GM19467 (cell line): ENCODE results near the gene SYTL3.
A peak's percentile ranks its signal among the peaks of the same experiment; 100 is the strongest.
"Not testable (repeated sequence)": the region's sequence is repeated elsewhere in the genome, so short reads cannot be mapped to it uniquely, and the experiment has no call there.

Experiments used
- ATAC-seq: cut with Tn5 transposase; IDR thresholded peaks from one replicate; pipeline ENCODE4 v1.9.1; 2021; ENCODE audit warnings: mild to moderate bottlenecking, moderate library complexity; ENCODE audit not compliant: unreplicated experiment

Gene SYTL3

DNA sequence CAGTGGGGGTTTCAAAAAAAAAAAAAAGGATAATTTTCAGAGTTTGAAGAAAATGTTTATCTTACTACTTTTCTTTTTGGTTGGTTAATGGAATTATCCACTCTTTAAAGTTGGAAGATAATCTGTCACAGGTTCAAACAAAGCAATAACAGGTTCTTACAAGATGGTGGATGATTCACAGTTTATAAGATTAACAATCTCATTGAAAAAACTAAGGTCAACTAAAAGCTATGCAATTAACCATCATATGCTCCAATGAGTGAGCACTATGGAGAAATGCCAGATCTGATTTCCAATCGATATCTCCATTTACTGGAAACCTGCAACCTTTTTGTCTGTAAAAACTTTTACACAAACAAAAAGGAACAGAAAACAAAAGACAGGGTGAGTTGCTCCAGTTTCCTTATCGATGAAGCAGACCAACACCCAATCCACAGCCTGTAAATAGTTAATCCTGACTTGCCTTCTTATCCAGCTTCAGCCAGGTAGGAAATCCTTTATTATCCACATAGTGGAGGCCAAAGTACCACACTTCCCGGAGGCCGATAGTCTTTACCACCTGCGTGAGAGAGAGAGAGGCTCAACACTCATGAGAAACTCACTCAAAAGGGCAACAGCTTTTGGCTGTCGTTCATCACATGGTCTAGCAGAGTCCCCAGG lies 136.9 kb downstream of the SYTL3 start:
- ATAC-seq = no peak

GRCh38 chr6:158787395-158787794 lies 137.5 kb downstream of the SYTL3 start:
- no peak for ATAC-seq

DNA sequence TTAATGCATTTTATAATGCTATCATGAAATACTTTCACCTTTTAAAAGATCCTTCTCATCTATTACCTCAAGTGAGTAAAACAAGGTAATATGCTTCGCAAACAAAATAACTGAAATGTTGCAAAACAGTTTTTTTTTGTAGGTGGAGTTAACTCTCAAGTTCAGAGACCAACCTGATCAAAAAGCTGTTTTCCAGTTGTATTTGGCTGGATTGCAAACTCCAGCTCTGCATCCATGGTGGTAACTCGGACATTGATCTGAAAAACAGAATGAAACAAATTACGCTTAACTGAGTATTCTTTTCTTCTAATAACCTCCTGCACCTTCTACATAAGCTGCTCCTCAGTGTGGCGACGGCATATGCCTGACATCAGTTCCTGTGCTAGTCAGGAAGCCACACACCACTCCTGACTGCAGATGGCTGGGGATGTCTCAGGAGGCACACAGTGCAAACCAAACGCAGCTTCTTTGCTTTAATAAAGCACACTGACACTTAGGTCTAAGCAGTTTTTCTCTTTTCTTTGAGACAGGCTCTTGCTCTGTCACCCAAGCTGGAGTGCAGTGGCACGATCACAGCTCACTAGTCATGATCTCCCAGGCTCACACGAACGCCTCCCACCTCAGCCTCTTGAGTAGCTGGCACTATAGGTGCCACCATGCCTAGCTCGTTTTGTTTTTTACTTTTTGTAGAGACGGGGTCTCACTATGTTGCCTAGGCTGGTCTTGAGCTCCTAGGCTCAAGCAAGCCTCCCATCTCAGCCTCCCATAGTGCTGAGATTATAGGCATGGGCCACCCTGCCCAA lies 139.5 kb downstream of the SYTL3 start:
- no peak for ATAC-seq

DNA sequence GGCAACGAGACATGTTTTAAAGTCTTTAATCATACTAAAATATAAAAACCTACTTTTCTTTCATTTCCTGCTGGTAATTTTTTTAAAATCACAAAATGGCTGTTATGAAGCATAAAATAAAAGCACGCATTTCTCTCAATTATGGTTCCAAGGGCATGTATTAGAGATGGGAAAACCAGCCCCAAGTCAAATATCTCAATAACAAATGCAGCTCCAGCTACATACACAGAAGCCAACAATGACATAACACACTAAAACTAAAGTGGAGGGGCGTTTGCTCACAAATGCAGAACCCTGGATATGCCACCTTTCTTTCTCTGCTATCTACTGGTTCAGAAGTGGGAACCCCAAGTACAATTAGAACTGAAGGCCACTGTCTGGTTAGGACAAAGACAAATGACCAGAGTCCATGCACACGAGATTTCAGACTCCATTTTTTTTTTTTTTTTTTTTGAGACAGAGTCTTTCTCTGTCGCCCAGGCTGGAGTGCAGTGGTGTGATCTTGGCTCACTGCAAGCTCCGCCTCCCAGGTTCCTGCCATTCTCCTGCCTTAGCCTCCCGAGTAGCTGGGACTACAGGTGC lies 141.5 kb downstream of the SYTL3 start:
- ATAC-seq = no peak

DNA sequence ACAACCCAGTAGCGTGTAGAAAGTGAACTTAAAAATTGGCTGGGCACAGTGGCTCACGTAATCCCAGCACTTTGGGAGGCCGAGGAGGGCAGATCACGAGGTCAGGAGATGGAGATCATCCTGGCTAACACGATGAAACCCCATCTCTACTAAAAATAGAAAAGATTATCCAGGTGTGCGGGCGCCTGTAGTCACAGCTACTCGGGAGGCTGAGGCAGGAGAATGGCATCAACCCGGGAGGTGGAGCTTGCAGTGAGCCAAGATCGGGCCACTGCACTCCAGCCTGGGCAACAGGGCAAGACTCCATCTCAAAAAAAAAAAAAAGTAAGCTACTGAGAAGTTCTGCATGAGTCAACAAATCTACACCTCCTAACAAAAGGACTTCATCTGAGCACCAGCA lies 142.7 kb downstream of the SYTL3 start:
- not testable (repeated sequence) for ATAC-seq

DNA sequence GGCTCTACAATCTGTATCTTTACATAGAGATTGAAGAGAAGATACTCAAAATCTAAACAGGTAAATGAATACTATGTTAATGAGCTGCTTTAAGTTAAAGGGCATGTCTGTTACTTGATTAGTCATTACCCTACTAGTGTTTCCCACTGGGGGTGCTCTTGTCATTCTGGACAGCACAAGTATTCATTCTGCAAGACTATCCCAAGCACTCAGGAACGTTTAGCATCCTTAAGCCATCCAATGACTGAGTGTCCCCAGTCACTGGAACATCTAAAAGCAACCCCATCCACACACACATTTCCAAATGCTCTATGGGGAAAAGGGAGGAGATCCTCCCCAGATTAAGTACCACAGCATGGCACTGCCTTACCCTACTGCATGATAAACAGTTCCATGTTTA lies 143.6 kb downstream of the SYTL3 start:
- peak; percentile 40 for ATAC-seq

GRCh38 chr6:158795516-158795915 lies 145.7 kb downstream of the SYTL3 start:
- no peak for ATAC-seq

- ATAC-seq = no peak
Observed at GRCh38 chr6:158796353-158796752, 146.5 kb downstream of the SYTL3 start.

DNA sequence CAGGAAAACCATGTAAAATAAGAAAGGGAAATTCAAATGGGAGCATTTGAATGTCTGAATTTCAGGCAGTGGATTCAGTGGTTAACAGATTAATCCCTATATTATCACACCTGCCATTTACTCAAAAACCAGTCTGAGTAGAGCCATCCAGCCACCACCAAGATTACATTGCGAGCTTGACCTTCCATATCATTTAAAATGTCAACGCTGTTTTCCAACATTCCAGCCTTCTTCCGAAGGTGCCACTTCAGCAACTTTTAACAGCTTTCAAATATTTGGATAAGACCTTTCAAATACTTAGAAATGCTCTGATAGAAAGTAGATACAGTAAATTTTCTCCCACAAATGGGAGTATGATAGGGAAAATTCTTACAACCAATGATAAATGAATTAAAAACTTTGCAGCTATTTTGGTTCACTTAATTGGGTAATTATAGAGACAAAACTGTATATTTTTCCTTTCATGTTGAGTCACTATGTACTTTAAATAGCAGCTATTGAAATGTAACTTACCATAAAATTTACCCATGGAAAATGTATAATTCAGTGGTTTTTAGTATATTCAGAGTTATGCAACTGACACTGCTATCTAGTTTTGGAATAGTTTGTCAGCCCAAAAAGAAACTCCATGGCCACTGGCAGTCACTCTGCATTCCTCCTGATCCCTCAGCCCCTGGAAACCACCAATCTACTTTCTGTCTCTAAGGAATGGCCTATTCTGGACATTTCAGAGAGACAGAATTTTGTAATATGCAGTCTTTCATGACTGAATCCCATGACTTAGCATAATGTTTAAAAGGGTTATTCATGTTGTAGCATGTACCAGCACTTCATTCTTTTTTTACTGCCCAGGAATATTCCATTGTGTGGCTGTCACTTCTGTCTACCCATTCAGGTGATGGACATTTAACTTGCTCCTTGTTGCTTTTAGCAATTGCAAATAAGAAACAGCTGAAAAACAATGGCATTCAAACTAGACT lies 147.8 kb downstream of the SYTL3 start:
- no peak for ATAC-seq

GRCh38 chr6:158798311-158798710 lies 148.5 kb downstream of the SYTL3 start:
- ATAC-seq = no peak

DNA sequence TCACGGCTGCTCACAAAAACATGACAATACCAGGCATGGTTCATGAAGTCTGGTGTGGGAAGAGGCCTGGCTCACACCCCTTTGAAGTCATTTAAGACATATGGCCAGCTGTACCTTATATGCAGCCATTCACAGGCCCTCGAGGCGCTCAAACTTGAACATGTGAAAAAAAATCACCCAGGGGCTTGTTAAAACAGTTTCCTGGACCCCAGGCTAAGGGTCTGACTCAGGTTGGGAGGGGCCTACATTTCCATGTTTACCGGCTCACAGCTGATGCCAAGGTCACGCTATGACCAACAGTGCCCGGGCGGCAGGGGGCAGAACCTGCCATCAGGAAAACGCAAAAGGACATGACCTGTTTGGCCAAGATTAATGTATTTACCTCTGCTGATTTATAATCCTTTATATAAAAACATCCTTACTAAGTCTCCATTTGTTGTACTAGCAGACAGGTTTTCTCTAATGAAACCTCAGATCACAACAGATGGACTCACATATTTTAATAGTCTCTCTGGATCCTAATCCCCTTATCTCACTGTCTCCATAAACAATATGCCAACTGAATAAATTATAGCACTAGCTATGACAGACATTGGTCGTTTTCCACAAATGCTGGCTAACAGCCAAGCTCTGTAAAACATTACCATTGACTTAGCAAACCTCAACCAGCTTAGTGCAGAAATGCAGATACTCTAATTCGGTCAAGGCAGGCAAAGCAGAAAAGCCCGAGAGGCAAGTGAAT lies 149.4 kb downstream of the SYTL3 start:
- no peak for ATAC-seq

DNA sequence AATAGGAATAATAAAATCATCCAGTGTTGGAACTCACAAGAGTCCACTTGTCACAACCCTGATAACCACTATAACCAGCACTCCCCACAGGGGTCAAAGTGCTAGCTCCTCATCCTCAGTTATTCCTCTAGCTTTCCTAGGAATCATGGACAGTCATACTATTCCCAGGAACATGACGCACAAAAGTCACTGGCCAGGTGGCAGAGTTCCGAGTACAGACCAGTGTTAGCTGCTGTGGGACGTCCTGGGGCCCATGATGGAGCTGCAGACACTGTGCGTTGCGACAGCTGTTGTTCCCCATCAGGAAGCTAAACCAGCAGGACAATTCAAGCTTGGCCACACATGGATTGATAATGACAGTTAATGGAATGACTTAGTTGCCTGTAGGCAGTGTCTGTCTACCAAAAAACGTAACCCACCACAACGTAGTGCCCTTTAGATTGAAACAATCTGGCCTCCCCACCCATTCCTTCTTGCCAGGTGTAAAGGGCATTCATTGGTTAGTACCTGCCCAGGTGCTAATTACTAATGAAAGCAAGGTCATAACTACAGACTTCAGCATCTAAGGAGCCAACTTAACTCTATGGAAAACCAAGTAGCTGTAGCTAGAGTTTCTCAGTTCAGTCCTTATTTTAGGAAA lies 151.9 kb downstream of the SYTL3 start:
- no peak for ATAC-seq

DNA sequence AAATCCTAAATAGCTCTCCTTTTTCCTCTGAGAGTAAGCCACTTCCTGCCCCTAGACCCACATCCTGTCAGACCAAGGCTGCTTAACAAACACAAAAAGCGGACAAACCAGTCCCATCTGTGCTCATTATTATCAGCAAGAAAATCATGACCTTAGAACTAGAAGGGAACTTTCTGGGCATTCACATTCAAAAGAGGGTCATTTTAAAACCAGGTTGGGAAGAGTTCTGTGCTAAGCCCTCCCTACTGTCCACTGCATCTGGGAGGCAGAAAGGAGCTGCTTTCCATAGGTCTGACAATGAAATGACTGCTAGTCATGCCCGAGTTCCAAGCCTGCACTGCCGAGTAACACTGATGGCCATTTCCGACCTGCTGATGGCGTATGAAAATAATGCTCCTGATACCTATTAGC lies 153.9 kb downstream of the SYTL3 start:
- peak; percentile 49 for ATAC-seq

GRCh38 chr6:158804207-158804606 lies 154.4 kb downstream of the SYTL3 start:
- ATAC-seq = no peak

DNA sequence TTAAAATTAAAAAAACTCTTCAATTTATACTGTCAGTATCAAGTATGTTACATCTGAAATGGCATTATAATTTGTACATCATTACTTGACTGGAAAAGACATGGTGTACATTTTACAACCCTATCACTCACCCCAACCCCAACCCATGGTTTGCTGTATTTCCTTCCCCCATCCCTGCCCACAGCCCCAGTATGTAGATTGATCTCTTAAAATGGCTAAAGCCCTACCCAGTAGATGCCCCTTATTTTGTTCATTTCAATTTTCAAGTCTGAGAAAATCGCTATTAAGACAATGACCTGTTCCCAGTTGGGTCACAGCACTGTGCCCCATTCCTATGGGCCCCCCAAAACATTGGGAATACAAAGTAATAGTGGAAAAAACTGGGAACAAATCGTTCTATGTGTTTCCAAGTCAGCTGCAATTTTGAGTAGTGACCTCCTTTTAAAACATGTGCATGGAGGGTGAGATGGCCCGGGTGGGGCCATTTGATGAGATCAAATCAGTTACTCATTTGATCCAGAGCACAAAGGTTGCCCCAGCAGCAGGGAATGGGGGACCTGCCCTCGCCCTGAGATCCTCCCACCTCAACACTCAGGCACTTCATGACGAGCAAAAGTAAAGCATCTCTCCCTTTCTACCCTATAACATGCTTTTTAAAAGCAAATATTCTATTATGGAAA lies 156.0 kb downstream of the SYTL3 start:
- ATAC-seq = no peak

- ATAC-seq = no peak
Observed at GRCh38 chr6:158807515-158808441, 157.9 kb downstream of the SYTL3 start.

DNA sequence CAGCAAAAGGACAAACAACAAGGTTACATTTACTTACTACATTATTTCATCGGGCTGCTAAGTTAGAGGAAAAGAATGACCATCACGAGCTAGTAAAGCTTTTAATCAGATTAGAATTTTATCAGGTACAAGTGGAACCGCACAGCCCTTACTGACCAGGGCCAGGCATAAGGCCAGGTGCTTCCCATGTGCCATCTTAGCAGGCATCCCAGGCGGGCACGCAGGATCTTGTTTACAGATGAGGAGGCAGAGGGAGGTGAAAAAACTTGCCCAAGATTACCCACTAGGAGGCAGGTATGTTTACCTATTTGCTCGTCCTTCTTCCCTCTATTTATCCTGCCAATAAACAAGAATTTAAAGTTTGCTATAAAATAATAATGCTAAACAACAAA lies 158.6 kb downstream of the SYTL3 start:
- no peak for ATAC-seq
